Esophagus muscularis mucosa (tissue), 4 donors: ENCODE results near the gene TJAP1. TPM values are rescaled to one million over a fixed set of nuclear protein-coding genes. Genes with fewer than 3 reads are reported as not detected.
"Not testable (repeated sequence)": the region's sequence is repeated elsewhere in the genome, so short reads cannot be mapped to it uniquely, and the experiment has no call there.

Experiments
- DNase-seq: peaks from one replicate; pipeline ENCODE4 v3.0.0-alpha.2; 2017; ENCODE audit errors: extremely low spot score
- H3K27ac ChIP-seq, 4 donors: fragments of 200-600 bp; sonication (generic); replicated peaks in 1 of 4; 1 replicate in 3 of 4; 2 replicates in 1 of 4; pipeline ENCODE4 v1.5.1; 2016 to 2019; ENCODE audit warnings: mild to moderate bottlenecking in 1 of 4
- H3K27me3 ChIP-seq, 4 donors: fragments of 200-600 bp; sonication (generic); one replicate each; pipeline versions ENCODE4 v1.5.1 to v1.6.0; 2016 to 2019
- H3K36me3 ChIP-seq, 4 donors: fragments of 200-600 bp; sonication (generic); one replicate each; pipeline ENCODE4 v1.5.1; 2016 to 2019
- H3K4me1 ChIP-seq, 4 donors: fragments of 200-600 bp; sonication (generic); one replicate each; pipeline ENCODE4 v1.5.1; 2016 to 2019
- H3K4me3 ChIP-seq, 4 donors: fragments of 200-600 bp; sonication (generic); 1 replicate in 2 of 4; 2 replicates in 2 of 4; pipeline ENCODE4 v1.5.1; 2016 to 2019; ENCODE audit warnings: mild to moderate bottlenecking in 4 of 4, moderate library complexity in 1 of 4
- H3K9me3 ChIP-seq, 4 donors: fragments of 200-600 bp; sonication (generic); 1 replicate in 3 of 4; 2 replicates in 1 of 4; pipeline ENCODE4 v1.5.1; 2016 to 2019
- EP300 ChIP-seq: sonication (generic); formaldehyde crosslinking; IDR thresholded peaks from one replicate; pipeline ENCODE4 v1.6.1; 2017; ENCODE audit warnings: antibody characterized with exemption
- POLR2A ChIP-seq: fragments of 450-650 bp; IDR thresholded peaks from one replicate; pipeline ENCODE4 v1.6.1; 2017; ENCODE audit warnings: antibody characterized with exemption, moderate library complexity, mild to moderate bottlenecking, low read depth
- POLR2AphosphoS5 ChIP-seq, 2 donors: sonication (generic); formaldehyde crosslinking; IDR thresholded peaks; one replicate each; pipeline ENCODE4 v1.6.1; 2017; ENCODE audit warnings: antibody characterized with exemption in 2 of 2
- WGBS: methylation state at CpG from one replicate; pipeline ENCODE4 v1.1.5; 2018; 5-methylcytosine and 5-hydroxymethylcytosine counted together
- intact Hi-C: fragments of 100-400 bp; cut with DNase I; formaldehyde crosslinking; loops from one replicate; pipeline ENCODE4 v1.15.1; 2023
- total RNA-seq, 4 donors: library from RNA; depleted of rRNA; stranded (reverse); fragments of >200 nt; gene quantifications; one replicate each; pipeline versions ENCODE4 v1.1.0 to v1.2.1, GENCODE V29; 2016
- TF ChIP-seq, protein P1 (sequence below), 3 experiments: fragments of 200-600 bp in 2 of 3; fragments of 450-650 bp in 1 of 3; sonication (generic) in 2 of 3; IDR thresholded peaks; one replicate each; pipeline ENCODE4 v1.5.1; 2017 to 2019; ENCODE audit warnings: antibody characterized with exemption in 3 of 3, mild to moderate bottlenecking in 2 of 3, moderate library complexity in 1 of 3

The TJAP1 gene
- total RNA-seq, 4 donors from 2014 or later: 19.9 to 34.4 (median 26.4) TPM

DNA sequence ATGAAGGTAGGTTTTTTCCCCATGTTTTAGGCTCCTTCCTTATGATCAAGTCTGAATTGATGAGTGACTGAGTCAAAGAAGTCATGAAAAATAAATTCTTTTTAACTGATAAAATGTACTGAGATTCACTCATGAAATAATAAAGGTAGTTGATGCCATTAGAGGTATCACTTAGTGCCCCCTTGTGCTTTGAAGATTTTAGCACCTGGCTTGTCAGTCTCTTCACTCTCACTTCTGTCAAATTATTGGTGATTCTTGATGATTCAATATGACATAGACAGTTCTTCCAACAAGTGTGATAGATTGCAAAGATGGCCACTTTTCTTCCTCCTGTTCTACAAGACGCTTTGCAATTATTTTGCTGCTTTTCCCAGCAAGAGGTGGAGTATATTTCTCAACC, 17.8 kb upstream of the TJAP1 start:
- intact Hi-C loops: loop anchor here (5.0 kb wide), 1 partner anchor 38 kb away; no protein-coding TSS in a partner anchor
- TF ChIP-seq POLR2AphosphoS5 (IDR thresholded peaks at IDR 0.05) (no peak), EP300 (no peak), POLR2A (no peak)
- TF ChIP-seq, protein P1, sequence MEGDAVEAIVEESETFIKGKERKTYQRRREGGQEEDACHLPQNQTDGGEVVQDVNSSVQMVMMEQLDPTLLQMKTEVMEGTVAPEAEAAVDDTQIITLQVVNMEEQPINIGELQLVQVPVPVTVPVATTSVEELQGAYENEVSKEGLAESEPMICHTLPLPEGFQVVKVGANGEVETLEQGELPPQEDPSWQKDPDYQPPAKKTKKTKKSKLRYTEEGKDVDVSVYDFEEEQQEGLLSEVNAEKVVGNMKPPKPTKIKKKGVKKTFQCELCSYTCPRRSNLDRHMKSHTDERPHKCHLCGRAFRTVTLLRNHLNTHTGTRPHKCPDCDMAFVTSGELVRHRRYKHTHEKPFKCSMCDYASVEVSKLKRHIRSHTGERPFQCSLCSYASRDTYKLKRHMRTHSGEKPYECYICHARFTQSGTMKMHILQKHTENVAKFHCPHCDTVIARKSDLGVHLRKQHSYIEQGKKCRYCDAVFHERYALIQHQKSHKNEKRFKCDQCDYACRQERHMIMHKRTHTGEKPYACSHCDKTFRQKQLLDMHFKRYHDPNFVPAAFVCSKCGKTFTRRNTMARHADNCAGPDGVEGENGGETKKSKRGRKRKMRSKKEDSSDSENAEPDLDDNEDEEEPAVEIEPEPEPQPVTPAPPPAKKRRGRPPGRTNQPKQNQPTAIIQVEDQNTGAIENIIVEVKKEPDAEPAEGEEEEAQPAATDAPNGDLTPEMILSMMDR (IDR thresholded peaks at IDR 0.05): no peak
- WGBS: 65% methylated on average over 1 of the region's 1 CpG
- Histone ChIP-seq H3K27me3 (peaks cover 0 to 92% (median 20%) of the 10 kb centered on the region in 4 donors), H3K27ac (no peak overlapping the region), H3K4me3 (no peak overlapping the region), H3K4me1 (peaks cover 0 to 17% (median 16%) of the 10 kb centered on the region in 4 donors), H3K9me3 (no peaks in the 10 kb centered on the region), H3K36me3 (no peaks in the 10 kb centered on the region)
- DNase-seq: no peak

DNA sequence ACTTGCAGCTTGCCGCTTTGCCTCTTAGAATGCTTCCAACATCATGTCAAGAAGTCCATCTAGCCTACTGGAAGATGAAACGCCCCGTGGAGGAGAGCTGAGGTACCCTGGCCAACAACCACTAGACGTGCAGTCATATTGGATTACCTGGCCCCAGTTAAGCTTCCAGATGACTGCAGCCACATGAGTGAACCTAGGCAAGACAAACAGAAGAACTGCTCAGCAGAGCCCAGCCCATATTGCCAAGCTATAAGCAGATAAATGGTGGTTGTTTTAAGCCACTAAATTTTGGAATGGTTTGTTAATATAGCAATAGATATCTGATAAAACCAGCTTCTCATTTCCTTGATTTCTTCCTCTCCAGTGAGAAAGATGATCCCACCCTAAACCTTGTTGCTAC, 17.3 kb upstream of the TJAP1 start:
- no peak overlapping the region for H3K4me3 ChIP-seq
- 75% methylated on average over 4 of the region's 4 CpGs for WGBS
- no peaks in the 10 kb centered on the region for H3K9me3 ChIP-seq
- peaks cover 0 to 92% (median 18%) of the 10 kb centered on the region in 4 donors for H3K27me3 ChIP-seq
- no peak for DNase-seq
- no peak for TF ChIP-seq POLR2AphosphoS5 (IDR thresholded peaks at IDR 0.05)
- H3K27ac ChIP-seq: no peak overlapping the region
- intact Hi-C loops: no loop called here
- H3K36me3 ChIP-seq: no peaks in the 10 kb centered on the region
- H3K4me1 ChIP-seq: peaks cover 0 to 12% (median 11%) of the 10 kb centered on the region in 4 donors

DNA sequence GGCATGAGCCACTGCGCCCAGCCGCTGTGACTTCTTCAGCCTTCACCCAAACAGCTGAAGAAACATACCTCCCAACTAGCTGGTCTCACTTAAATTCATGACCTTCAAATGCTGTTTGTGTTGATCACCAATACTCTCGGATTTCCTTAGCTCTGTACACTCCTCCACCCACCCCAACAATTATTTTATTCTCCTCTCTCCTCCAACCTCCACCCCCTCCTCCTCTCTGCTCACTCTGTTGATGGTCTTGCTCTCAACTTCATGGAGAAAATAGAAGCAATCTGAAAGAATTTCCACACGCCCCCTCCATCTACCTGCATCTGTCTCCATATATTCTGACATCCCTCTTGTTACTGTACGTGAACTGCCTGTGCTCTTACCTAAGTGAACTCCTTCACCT, 15.4 kb upstream of the TJAP1 start:
- intact Hi-C loops: no loop called here
- TF ChIP-seq POLR2AphosphoS5 (IDR thresholded peaks at IDR 0.05): no peak
- TF ChIP-seq, protein P1 (IDR thresholded peaks at IDR 0.05): no peak
- no peak for TF ChIP-seq EP300
- TF ChIP-seq POLR2A: no peak

DNA sequence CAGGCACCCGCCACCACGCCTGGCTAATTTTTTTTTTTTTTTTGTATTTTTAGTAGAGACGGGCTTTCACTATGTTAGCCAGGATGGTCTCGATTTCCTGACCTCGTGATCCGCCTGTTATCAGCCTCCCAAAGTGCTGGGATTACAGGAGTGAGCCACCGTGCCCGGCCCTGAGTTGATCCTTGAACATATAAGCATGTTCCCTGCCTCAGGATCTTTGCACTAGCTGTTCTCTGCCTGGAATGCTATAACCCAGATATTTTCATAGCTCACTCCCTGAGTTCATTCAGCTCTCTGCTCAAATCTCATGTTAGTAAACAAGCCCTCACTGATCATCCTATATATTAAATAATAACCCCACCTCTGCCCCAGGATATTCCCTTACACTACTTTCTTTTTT, 13.0 kb upstream of the TJAP1 start:
- Histone ChIP-seq H3K27me3 (peaks cover 0 to 82% (median 0%) of the 10 kb centered on the region in 4 donors), H3K27ac (no peak overlapping the region), H3K4me1 (no peaks in the 10 kb centered on the region), H3K9me3 (no peaks in the 10 kb centered on the region), H3K4me3 (no peak overlapping the region), H3K36me3 (no peaks in the 10 kb centered on the region)
- 88% methylated on average over 8 of the region's 8 CpGs for WGBS
- TF ChIP-seq POLR2AphosphoS5 (IDR thresholded peaks at IDR 0.05): no peak
- no peak for TF ChIP-seq EP300
- TF ChIP-seq, protein P1 (IDR thresholded peaks at IDR 0.05): no peak
- DNase-seq: no peak
- intact Hi-C loops: no loop called here

More for the DNA sequence above, 15.4 kb upstream of the TJAP1 start:
- Histone ChIP-seq H3K27me3 (peaks cover 0 to 90% (median 4%) of the 10 kb centered on the region in 4 donors), H3K9me3 (no peaks in the 10 kb centered on the region), H3K4me3 (no peak overlapping the region), H3K4me1 (no peaks in the 10 kb centered on the region), H3K27ac (no peak overlapping the region), H3K36me3 (no peaks in the 10 kb centered on the region)
- no peak for DNase-seq
- WGBS: 70% methylated on average over 5 of the region's 5 CpGs

DNA sequence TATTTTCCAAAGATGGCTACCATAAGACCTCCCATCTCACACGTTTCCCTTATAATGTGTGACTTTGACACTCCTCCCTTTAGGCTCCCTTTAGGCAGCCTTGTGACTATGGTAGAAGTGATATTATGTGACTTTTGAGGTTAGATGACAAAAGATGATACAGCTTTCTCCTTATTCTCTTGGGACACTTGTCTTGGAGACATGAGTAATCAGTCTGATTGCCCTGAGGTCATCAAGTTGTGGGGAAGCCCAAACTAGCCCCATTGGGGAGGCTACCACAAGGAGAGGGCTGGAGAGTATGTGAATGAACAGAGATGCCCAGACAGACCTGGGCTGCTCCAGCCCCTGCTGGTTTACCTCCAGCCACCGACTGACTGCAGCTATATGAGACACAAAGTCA, 11.4 kb upstream of the TJAP1 start:
- Histone ChIP-seq H3K4me3 (no peak overlapping the region), H3K27ac (no peak overlapping the region), H3K4me1 (no peaks in the 10 kb centered on the region), H3K36me3 (no peaks in the 10 kb centered on the region), H3K27me3 (peaks cover 0 to 80% (median 0%) of the 10 kb centered on the region in 4 donors), H3K9me3 (no peaks in the 10 kb centered on the region)
- 65% methylated on average over 2 of the region's 2 CpGs for WGBS
- intact Hi-C loops: no loop called here
- TF ChIP-seq POLR2AphosphoS5 (IDR thresholded peaks at IDR 0.05): no peak
- TF ChIP-seq EP300: no peak
- TF ChIP-seq POLR2A: no peak
- TF ChIP-seq, protein P1 (IDR thresholded peaks at IDR 0.05): no peak
- DNase-seq: no peak

DNA sequence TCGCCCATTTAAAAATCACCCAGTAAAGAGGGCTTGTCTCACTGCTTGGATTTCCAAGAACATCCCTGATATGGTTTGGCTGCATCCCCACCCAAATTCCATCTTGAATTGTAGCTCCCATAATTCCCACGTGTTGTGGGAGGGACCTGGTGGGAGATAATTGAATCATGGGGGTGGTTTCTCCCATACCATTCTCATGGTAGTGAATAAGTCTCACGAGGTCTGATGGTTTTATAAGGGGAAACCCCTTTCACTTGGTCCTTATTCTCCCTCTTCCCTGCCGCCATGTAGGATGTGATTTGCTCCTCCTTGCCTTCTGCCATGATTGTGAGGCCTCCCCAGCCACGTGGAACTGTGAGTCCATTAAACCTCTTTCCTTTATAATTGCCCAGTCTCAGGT, 10.1 kb upstream of the TJAP1 start:
- DNase-seq, H3K9me3 ChIP-seq, H3K27ac ChIP-seq, H3K36me3 ChIP-seq, H3K4me1 ChIP-seq, intact Hi-C loops, H3K4me3 ChIP-seq: not testable (repeated sequence)
- H3K27me3 ChIP-seq: peaks cover 0 to 72% (median 0%) of the 10 kb centered on the region in 4 donors
- 65% methylated on average over 5 of the region's 5 CpGs for WGBS
